Glomerular endothelial cell (primary cell): ENCODE measurements around the gene KCNQ2. TPM values are rescaled to one million over a fixed set of nuclear protein-coding genes. Genes with fewer than 3 reads are reported as not detected.

Source experiments
- DNase-seq: peaks from one replicate; pipeline ENCODE4 v3.0.0-alpha.2; 2011; ENCODE audit warnings: low read depth, low spot score; ENCODE audit errors: extremely low read depth
- total RNA-seq: library from RNA; depleted of rRNA; stranded (reverse); fragments of >200 nt; gene quantifications from 2 replicates; pipeline ENCODE4 v1.2.3, GENCODE V29; 2015

The KCNQ2 gene
- total RNA-seq, 1 donor from 2014 or later = not detected

GRCh38 chr20:63439866-63440265 is 32.6 kb downstream of the KCNQ2 start:
- DNase-seq = no peak

GRCh38 chr20:63438121-63438520 is 34.3 kb downstream of the KCNQ2 start:
- no peak for DNase-seq

GRCh38 chr20:63435552-63435951 is 36.9 kb downstream of the KCNQ2 start:
- no peak for DNase-seq

- DNase-seq = peak; percentile 48
Measured at GRCh38 chr20:63434599-63435378, 37.7 kb downstream of the KCNQ2 start.

- DNase-seq = no peak
Measured at GRCh38 chr20:63433756-63434531, 38.5 kb downstream of the KCNQ2 start.

GRCh38 chr20:63433351-63433750 is 39.1 kb downstream of the KCNQ2 start:
- no peak for DNase-seq

- DNase-seq = no peak
Measured at GRCh38 chr20:63432577-63433325, 39.7 kb downstream of the KCNQ2 start.

- DNase-seq = no peak
Measured at GRCh38 chr20:63431944-63432343, 40.5 kb downstream of the KCNQ2 start.

- no peak for DNase-seq
Measured at GRCh38 chr20:63430891-63431290, 41.6 kb downstream of the KCNQ2 start.

- DNase-seq = no peak
Measured at GRCh38 chr20:63429992-63430391, 42.5 kb downstream of the KCNQ2 start.

- no peak for DNase-seq
Measured at GRCh38 chr20:63428906-63429575, 43.4 kb downstream of the KCNQ2 start.

- no peak for DNase-seq
Measured at GRCh38 chr20:63427724-63428330, 44.6 kb downstream of the KCNQ2 start.

- DNase-seq = no peak
Measured at GRCh38 chr20:63427206-63427605, 45.2 kb downstream of the KCNQ2 start.

GRCh38 chr20:63425846-63426485 is 46.5 kb downstream of the KCNQ2 start:
- DNase-seq = no peak

GRCh38 chr20:63424613-63425012 is 47.8 kb downstream of the KCNQ2 start:
- no peak for DNase-seq

- no peak for DNase-seq
Measured at GRCh38 chr20:63423751-63424150, 48.7 kb downstream of the KCNQ2 start.

GRCh38 chr20:63422653-63423052 is 49.8 kb downstream of the KCNQ2 start:
- DNase-seq = no peak

- DNase-seq = no peak
Measured at GRCh38 chr20:63421913-63422312, 50.5 kb downstream of the KCNQ2 start.

GRCh38 chr20:63421094-63421692 is 51.3 kb downstream of the KCNQ2 start:
- no peak for DNase-seq
